HCT116 (cell line): ENCODE results near the gene SUPT5H.

Experiments used
- ATF3 ChIP-seq: IDR thresholded peaks from 2 replicates; pipeline ENCODE4 v1.6.1; 2012
- CEBPB ChIP-seq: IDR thresholded peaks from 2 replicates; pipeline ENCODE4 v1.6.1; 2012; ENCODE audit warnings: low read depth
- EZH2 ChIP-seq: fragments of 200-600 bp; sonication (generic); IDR thresholded peaks from 2 replicates; pipeline ENCODE4 v1.6.1; 2017; ENCODE audit warnings: antibody characterized with exemption, mixed run types
- POLR2A ChIP-seq: IDR thresholded peaks from 2 replicates; pipeline ENCODE4 v1.7.0; 2011; ENCODE audit warnings: borderline replicate concordance; ENCODE audit not compliant: insufficient read depth, insufficient read length; ENCODE audit errors: extremely low read depth
- POLR2AphosphoS5 ChIP-seq: IDR thresholded peaks from 2 replicates; pipeline ENCODE4 v1.6.1; 2011; ENCODE audit warnings: mild to moderate bottlenecking, low read depth, low read length, moderate library complexity
- SIN3A ChIP-seq: IDR thresholded peaks from 2 replicates; pipeline ENCODE4 v1.6.1; 2012; ENCODE audit warnings: low read depth
- TCF7L2 ChIP-seq: IDR thresholded peaks from 2 replicates; pipeline ENCODE4 v1.7.0; 2011; ENCODE audit warnings: borderline replicate concordance, inconsistent platforms; ENCODE audit not compliant: insufficient read depth, insufficient read length; ENCODE audit errors: extremely low read depth
- YY1 ChIP-seq: IDR thresholded peaks from 2 replicates; pipeline ENCODE4 v1.6.1; 2011; ENCODE audit warnings: low read length, low read depth, moderate library complexity, mild to moderate bottlenecking; ENCODE audit not compliant: insufficient replicate concordance; ENCODE audit errors: extremely low read depth
- ZFX ChIP-seq: fragments of 450-650 bp; IDR thresholded peaks from 2 replicates; pipeline ENCODE4 v1.6.1; 2017
- ZNF274 ChIP-seq: fragments of 200-500 bp; sonication (Bioruptor generic); IDR thresholded peaks from 2 replicates; pipeline ENCODE4 v1.6.1; 2014; ENCODE audit warnings: mild to moderate bottlenecking, low read depth, low read length, inconsistent platforms
- TF ChIP-seq, protein P1 (sequence below), 3 experiments: fragments of 200-600 bp in 1 of 3; sonication (generic) in 1 of 3; IDR thresholded peaks in 2 of 3; conservative IDR thresholded peaks in 1 of 3; 2 replicates each; pipeline ENCODE4 v1.5.1; 2012 to 2017; ENCODE audit warnings: low read depth in 2 of 3, low read length in 2 of 3, antibody characterized with exemption in 1 of 3, borderline replicate concordance in 1 of 3, control low read depth in 1 of 3, mild to moderate bottlenecking in 1 of 3, mixed read lengths in 1 of 3, mixed run types in 1 of 3, moderate library complexity in 1 of 3; ENCODE audit not compliant: insufficient read depth in 1 of 3
- TF ChIP-seq, protein P2 (sequence below): IDR thresholded peaks from 2 replicates; pipeline ENCODE4 v1.6.1; 2012

GRCh38 chr19:39423258-39424086 lies 21.9 kb upstream of the SUPT5H start:
- TF ChIP-seq, protein P1, sequence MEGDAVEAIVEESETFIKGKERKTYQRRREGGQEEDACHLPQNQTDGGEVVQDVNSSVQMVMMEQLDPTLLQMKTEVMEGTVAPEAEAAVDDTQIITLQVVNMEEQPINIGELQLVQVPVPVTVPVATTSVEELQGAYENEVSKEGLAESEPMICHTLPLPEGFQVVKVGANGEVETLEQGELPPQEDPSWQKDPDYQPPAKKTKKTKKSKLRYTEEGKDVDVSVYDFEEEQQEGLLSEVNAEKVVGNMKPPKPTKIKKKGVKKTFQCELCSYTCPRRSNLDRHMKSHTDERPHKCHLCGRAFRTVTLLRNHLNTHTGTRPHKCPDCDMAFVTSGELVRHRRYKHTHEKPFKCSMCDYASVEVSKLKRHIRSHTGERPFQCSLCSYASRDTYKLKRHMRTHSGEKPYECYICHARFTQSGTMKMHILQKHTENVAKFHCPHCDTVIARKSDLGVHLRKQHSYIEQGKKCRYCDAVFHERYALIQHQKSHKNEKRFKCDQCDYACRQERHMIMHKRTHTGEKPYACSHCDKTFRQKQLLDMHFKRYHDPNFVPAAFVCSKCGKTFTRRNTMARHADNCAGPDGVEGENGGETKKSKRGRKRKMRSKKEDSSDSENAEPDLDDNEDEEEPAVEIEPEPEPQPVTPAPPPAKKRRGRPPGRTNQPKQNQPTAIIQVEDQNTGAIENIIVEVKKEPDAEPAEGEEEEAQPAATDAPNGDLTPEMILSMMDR (IDR thresholded peaks at IDR 0.05 in 2 of 3, conservative IDR thresholded peaks at IDR 0.05 in 1 of 3; ENCODE audit: borderline replicate concordance in 1 of 3, insufficient read depth in 1 of 3, low read depth in 2 of 3, low read length in 2 of 3) = no peak
- TF ChIP-seq SIN3A = no peak
- no peak for TF ChIP-seq EZH2
- TF ChIP-seq POLR2AphosphoS5 = no peak
- TF ChIP-seq, protein P2, sequence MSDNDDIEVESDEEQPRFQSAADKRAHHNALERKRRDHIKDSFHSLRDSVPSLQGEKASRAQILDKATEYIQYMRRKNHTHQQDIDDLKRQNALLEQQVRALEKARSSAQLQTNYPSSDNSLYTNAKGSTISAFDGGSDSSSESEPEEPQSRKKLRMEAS = no peak
- TF ChIP-seq ZNF274 = no peak
- no peak for TF ChIP-seq TCF7L2
- no peak for TF ChIP-seq ZFX
- TF ChIP-seq POLR2A = no peak
- TF ChIP-seq ATF3 = no peak
- no peak for TF ChIP-seq CEBPB
- TF ChIP-seq YY1 = no peak
